Stimulated activated CD8-positive, alpha-beta memory T cell treated with anti-CD3 and anti-CD28 coated beads, Interleukin-4, amount 100 ng/mL, for 1 hour (primary cell): ENCODE results near the gene TLE4.
"Not testable (repeated sequence)": the region's sequence is repeated elsewhere in the genome, so short reads cannot be mapped to it uniquely, and the experiment has no call there.

Experiments used
- DNase-seq, 2 donors: peaks; one replicate each; pipeline ENCODE4 v3.0.0-alpha.2; 2020; ENCODE audit warnings: low read depth in 2 of 2, low spot score in 1 of 2

The TLE4 gene

GRCh38 chr9:79598562-79599345, 27.0 kb downstream of the TLE4 start:
- DNase-seq = no peak

GRCh38 chr9:79600466-79600865, 28.7 kb downstream of the TLE4 start:
- no peak for DNase-seq

- no peak for DNase-seq
These were observed 31.6 kb downstream of the TLE4 start for GRCh38 chr9:79603222-79603920.

GRCh38 chr9:79604149-79604548, 32.4 kb downstream of the TLE4 start:
- DNase-seq = no peak

GRCh38 chr9:79604921-79605562, 33.3 kb downstream of the TLE4 start:
- no peak for DNase-seq

DNA sequence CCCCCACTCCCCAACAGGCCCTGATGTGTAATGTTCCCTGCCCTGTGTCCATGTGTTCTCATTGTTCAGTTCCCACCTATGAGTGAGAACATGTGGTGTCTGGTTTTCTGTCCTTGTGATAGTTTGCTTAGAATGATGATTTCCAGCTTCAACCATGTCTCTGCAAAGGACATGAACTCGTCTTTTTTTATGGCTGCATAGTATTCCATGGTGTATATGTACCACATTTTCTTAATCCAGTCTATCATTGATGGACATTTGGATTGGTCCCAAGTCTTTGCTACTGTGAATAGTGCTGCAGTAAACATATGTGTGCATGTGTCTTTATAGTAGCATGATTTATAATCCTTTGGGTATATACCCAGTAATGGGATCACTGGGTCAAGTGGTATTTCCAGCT, 34.8 kb downstream of the TLE4 start:
- not testable (repeated sequence) for DNase-seq

GRCh38 chr9:79609468-79610018, 37.8 kb downstream of the TLE4 start:
- no peak for DNase-seq

DNA sequence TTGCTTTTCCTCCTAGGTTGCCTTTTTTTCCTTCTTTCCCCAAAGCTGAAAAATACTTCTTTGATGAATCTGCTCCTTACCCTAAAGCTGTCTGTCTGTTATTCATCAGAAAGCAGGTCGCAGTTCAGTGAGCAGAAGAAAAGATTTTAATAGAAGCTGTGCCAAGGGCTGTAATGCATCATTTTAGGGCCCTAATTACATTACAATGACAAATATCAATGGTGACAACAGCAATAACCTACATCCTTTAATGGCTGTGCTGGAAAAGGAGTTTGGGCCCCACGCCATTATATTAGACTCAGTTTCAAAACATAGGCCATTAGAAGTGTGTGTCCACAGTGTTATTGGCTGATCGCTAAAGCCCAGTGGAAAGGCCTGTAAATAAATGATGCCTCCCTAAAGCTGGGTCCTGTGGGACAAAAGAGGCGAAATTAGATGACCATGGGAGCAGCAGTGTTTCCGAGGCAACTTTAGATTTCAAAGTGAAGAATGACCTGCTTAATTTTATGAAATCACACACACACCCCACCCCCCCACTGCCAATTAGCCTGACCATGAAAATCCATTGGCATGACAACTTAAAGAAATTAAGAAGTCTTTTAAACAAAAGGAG, 38.4 kb downstream of the TLE4 start:
- DNase-seq = no peak

- DNase-seq = no peak
These were observed 39.2 kb downstream of the TLE4 start for GRCh38 chr9:79610791-79611614.

DNA sequence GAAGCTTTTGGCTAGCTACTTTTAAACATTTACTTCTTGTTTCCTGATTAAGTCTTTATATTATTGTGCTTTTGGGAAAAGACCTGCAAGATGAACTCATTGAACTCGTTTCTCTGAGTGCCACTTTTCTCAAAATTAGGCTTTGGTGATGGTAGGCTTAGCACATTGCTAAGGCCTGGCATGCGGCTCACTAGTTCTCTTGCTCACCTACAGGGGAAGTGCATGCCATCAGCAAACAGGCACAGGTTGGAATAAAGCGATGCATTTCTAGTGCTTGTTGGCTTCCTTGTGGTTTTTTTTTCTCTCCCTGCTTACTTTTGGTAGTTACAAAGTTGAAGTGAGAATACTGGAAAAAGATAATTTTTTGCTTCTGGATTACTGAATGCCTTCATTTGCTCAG, 41.4 kb downstream of the TLE4 start:
- no peak for DNase-seq

GRCh38 chr9:79615038-79615437, 43.3 kb downstream of the TLE4 start:
- DNase-seq = no peak

GRCh38 chr9:79616013-79616412, 44.2 kb downstream of the TLE4 start:
- DNase-seq = no peak

DNA sequence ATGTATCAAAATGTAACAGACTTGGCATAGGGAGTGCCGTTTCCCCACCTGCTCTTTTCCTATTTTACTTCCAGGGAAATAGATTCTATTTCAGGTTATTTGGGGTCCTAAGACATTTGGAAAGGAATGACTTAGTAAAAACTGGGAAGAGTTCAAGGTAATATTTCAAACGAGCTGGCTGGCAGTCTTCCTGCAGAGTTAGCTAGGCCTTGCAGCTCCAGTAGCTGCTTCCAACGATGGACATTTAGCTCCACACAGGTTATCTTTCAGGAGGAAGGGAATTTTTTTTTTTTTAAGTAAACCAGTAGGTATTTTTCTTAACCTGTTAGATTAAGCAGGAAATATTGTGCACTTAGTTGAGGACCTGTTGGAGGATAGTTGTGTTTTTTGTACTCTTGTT, 45.2 kb downstream of the TLE4 start:
- DNase-seq = no peak

DNA sequence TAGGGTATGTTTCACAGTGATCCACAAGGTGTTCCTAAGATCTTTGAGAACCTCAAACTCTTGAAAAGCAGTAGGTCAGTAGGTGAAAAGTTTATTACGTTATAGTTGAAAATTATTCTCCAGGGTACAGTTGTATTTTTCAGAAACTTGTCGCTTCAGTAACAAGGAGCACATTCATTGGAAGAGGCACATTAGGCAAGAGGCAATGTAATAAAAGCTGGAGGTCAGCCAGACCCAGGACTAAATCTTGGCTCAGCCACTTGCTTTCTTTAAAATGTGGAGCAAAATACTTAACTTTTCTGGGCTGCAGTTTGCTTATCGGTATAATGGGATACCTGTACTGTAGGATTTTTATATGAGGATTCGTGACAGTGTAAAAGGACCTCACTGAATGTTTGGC, 45.6 kb downstream of the TLE4 start:
- no peak for DNase-seq

DNA sequence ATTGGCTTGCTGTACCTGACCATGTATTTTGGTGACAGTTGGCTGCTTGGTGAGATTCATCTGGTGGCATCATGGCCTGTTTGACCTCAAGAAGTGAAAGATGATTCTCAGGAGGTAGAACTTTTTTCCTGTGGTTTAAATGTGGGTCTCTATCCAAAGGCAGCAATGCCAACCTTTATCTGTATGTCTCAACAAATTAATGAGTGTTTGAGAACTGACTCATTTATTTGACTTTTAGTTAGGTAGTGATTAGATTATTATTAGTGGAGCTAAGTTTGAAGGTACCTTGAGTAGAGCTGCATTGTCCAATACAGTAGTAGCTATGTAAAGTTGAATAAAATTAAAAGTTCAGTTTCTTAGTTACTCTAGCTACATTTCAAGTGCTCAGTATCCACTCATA, 48.2 kb downstream of the TLE4 start:
- DNase-seq = no peak

DNA sequence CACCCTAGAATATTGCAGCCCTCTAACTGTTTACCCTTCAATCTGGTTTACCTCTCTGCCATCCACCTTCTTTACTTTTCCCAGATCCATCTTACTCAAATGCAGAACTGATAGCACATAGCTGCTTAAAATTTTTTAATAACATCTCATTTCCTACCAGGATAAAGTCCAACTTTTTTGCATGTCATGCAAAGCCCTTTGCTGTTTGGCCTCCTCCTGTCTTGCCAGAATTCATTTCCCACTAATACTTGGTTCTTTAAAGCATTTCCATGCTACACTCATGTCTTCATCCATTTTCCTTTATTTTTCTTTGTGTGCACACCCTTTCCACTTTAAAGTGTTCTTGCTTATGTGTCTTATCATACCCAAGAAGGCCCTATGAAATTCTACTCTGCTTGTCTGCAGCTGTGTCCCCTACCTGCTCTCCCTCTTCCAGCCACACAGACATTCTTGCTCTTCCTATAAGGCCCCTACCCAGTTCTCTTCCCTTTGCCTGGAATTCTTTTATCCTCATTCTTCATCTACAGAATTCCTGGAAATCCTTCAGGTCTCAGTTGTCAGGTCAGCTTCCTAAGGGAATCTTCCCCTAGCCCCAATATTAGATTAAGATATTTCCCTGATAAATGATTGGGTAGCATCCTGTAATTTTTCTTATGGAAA, 50.3 kb downstream of the TLE4 start:
- no peak for DNase-seq

DNA sequence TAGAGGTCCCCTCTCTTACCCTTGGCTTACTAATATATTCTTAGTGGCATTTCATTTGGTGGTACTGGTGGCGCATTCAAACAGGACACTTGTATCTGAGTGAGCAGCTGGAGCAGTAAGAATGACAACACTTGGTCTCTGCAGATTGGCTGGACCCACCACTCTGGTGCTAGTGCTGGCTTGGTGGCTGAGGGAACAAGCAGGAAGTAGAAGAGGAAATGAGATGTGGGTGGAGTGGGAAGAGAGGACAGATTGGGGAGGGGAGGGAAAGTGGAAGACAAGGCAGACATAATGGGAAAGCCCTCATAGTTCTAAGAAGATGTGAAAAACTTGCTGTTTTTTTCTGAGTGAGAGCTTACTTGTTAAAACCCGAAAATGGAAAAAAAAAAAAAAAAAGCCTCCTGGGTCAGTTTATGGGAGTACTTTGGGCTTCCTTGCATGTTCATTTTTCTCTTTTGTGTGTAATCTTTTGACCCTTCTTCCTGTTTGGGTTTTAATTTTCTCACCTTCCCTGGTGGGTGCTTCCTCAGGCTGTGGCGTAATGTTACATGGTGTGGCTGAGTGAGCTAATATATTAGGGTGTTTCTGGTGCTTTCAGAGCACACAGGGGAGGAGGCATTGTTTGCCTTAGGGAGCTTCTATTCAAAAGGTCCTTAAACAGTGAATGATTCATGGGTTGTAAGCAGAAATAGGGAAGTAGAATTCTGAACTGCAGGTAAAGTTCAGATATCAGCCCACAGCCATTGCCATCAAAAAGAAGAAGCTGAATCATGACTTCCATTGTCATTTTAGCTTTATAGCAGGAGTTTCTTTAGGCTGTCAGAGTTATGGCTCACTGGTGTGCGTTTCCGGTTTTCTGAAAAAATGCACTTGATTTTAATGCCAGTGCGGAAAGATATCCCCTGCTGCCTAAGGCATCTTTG, 52.3 kb downstream of the TLE4 start:
- DNase-seq = no peak

- no peak for DNase-seq
These were observed 58.0 kb downstream of the TLE4 start for GRCh38 chr9:79629721-79630120.
